Mesenchymal stem cell (in vitro differentiated cells and primary cell): Measurements from ENCODE around the gene LCA5L.

Experiments
- DNase-seq: peaks from one replicate; pipeline ENCODE4 v3.0.0-alpha.2; 2013
- H2AFZ ChIP-seq: one replicate; pipeline ENCODE4 v1.6.1; 2013; ENCODE audit warnings: low read depth, mild to moderate bottlenecking, control low read depth, inconsistent platforms, low read length, moderate library complexity
- H2AK5ac ChIP-seq: 2 replicates; pipeline ENCODE4 v1.6.1; 2013; ENCODE audit warnings: low read length, moderate library complexity, mild to moderate bottlenecking, inconsistent platforms; ENCODE audit not compliant: severe bottlenecking
- H2BK120ac ChIP-seq: one replicate; pipeline ENCODE4 v1.6.1; 2013; ENCODE audit warnings: low read depth, mild to moderate bottlenecking, inconsistent platforms, low read length, moderate library complexity
- H2BK12ac ChIP-seq, 2 experiments: one replicate each; pipeline ENCODE4 v1.6.1; 2013; ENCODE audit warnings: inconsistent platforms in 2 of 2, low read length in 2 of 2, mild to moderate bottlenecking in 2 of 2, moderate library complexity in 2 of 2, control low read depth in 1 of 2
- H2BK15ac ChIP-seq: one replicate; pipeline ENCODE4 v1.6.1; 2013; ENCODE audit warnings: mild to moderate bottlenecking, low read depth, inconsistent platforms; ENCODE audit not compliant: poor library complexity, severe bottlenecking
- H2BK5ac ChIP-seq: 2 replicates; pipeline ENCODE4 v1.6.1; 2013; ENCODE audit warnings: low read depth, mild to moderate bottlenecking, low read length, control low read depth, inconsistent platforms; ENCODE audit not compliant: poor library complexity, severe bottlenecking
- H3K14ac ChIP-seq, 2 experiments: one replicate each; pipeline ENCODE4 v1.6.1; 2013; ENCODE audit warnings: inconsistent platforms in 2 of 2, low read length in 2 of 2, control low read depth in 1 of 2, mild to moderate bottlenecking in 1 of 2, moderate library complexity in 1 of 2
- H3K18ac ChIP-seq, 2 experiments: one replicate each; pipeline ENCODE4 v1.6.1; 2013; ENCODE audit warnings: inconsistent platforms in 2 of 2, low read length in 2 of 2, control low read depth in 1 of 2, low read depth in 1 of 2, mild to moderate bottlenecking in 1 of 2
- H3K23ac ChIP-seq, 2 experiments: one replicate each; pipeline ENCODE4 v1.6.1; 2013; ENCODE audit warnings: inconsistent platforms in 2 of 2, low read length in 2 of 2, mild to moderate bottlenecking in 2 of 2, moderate library complexity in 2 of 2, control low read depth in 1 of 2
- H3K27ac ChIP-seq: 2 replicates; pipeline ENCODE4 v1.5.1; 2013; ENCODE audit warnings: mild to moderate bottlenecking, moderate library complexity, low read length, control low read depth, inconsistent platforms; ENCODE audit not compliant: poor library complexity, severe bottlenecking
- H3K27me3 ChIP-seq, 2 experiments: 2 replicates each; pipeline versions ENCODE4 v1.6.1 to v1.7.0; 2013; ENCODE audit warnings: low read length in 2 of 2, mild to moderate bottlenecking in 2 of 2, moderate library complexity in 2 of 2, control low read depth in 1 of 2, inconsistent platforms in 1 of 2; ENCODE audit not compliant: control insufficient read depth in 1 of 2, insufficient read depth in 1 of 2
- H3K36me3 ChIP-seq, 2 experiments: 2 replicates each; pipeline versions ENCODE4 v1.6.1 to v1.7.0; 2013; ENCODE audit warnings: low read length in 2 of 2, control low read depth in 1 of 2, inconsistent platforms in 1 of 2, low read depth in 1 of 2, mild to moderate bottlenecking in 1 of 2; ENCODE audit not compliant: insufficient read depth in 2 of 2, control insufficient read depth in 1 of 2
- H3K4ac ChIP-seq, 2 experiments: one replicate each; pipeline ENCODE4 v1.6.1; 2013; ENCODE audit warnings: inconsistent platforms in 2 of 2, low read length in 2 of 2, mild to moderate bottlenecking in 2 of 2, moderate library complexity in 2 of 2, control low read depth in 1 of 2, low read depth in 1 of 2
- H3K4me1 ChIP-seq: 2 replicates; pipeline ENCODE4 v1.6.1; 2013; ENCODE audit warnings: low read depth, low read length, control low read depth; ENCODE audit not compliant: control insufficient read depth, insufficient read depth
- H3K4me2 ChIP-seq: 2 replicates; pipeline ENCODE4 v1.6.1; 2013; ENCODE audit warnings: low read length, mild to moderate bottlenecking, inconsistent platforms; ENCODE audit not compliant: poor library complexity, severe bottlenecking
- H3K4me3 ChIP-seq, 2 experiments: 2 replicates each; pipeline versions ENCODE4 v1.5.1 to v1.7.0; 2013; ENCODE audit warnings: low read length in 2 of 2, mild to moderate bottlenecking in 2 of 2, control low read depth in 1 of 2, low read depth in 1 of 2; ENCODE audit not compliant: insufficient read depth in 1 of 2
- H3K79me1 ChIP-seq: replicated peaks from 2 replicates; pipeline ENCODE4 v1.6.1; 2013; ENCODE audit warnings: mild to moderate bottlenecking, control low read depth, low read length, inconsistent platforms; ENCODE audit not compliant: poor library complexity, severe bottlenecking
- H3K9ac ChIP-seq: 2 replicates; pipeline ENCODE4 v1.7.0; 2013; ENCODE audit warnings: mild to moderate bottlenecking, low read length, moderate library complexity
- H3K9me3 ChIP-seq: 2 replicates; pipeline ENCODE4 v1.7.0; 2013; ENCODE audit warnings: mild to moderate bottlenecking, low read length; ENCODE audit not compliant: control insufficient read depth
- H4K8ac ChIP-seq: one replicate; pipeline ENCODE4 v1.6.1; 2013; ENCODE audit warnings: inconsistent platforms, mild to moderate bottlenecking, low read length, moderate library complexity
- H4K91ac ChIP-seq: one replicate; pipeline ENCODE4 v1.6.1; 2013; ENCODE audit warnings: mild to moderate bottlenecking, low read length, inconsistent platforms
- WGBS: methylation state at CpG from one replicate; pipeline ENCODE4 v1.1.7; 2013; ENCODE audit warnings: mixed read lengths; 5-methylcytosine and 5-hydroxymethylcytosine counted together

LCA5L gene

GRCh38 chr21:39456665-39457064 lies 11.1 kb upstream of the LCA5L start:
- H2AFZ ChIP-seq: no peak overlapping the region
- H2BK120ac ChIP-seq: no peak overlapping the region
- H3K27ac ChIP-seq: no peak overlapping the region
- H2BK12ac ChIP-seq: no peak overlapping the region
- no peaks in the 10 kb centered on the region for H3K4me1 ChIP-seq
- no peak overlapping the region for H4K8ac ChIP-seq
- H3K14ac ChIP-seq: no peak overlapping the region
- H4K91ac ChIP-seq: no peak overlapping the region
- no peak overlapping the region for H3K4me2 ChIP-seq
- no peak overlapping the region for H2AK5ac ChIP-seq
- H3K4me3 ChIP-seq: no peak overlapping the region
- H3K18ac ChIP-seq: no peak overlapping the region
- H3K4ac ChIP-seq: no peak overlapping the region
- peaks cover 1% of the 10 kb centered on the region for H3K79me1 ChIP-seq
- 96% methylated on average over 2 of the region's 3 CpGs for WGBS
- no peaks in the 10 kb centered on the region for H3K9me3 ChIP-seq
- no peak overlapping the region for H2BK5ac ChIP-seq
- H3K23ac ChIP-seq: no peak overlapping the region
- H3K36me3 ChIP-seq: no peaks in the 10 kb centered on the region
- peaks cover 0 to 4% of the 10 kb centered on the region in 2 experiments for H3K27me3 ChIP-seq
- no peak overlapping the region for H3K9ac ChIP-seq
- peak; percentile 2 for DNase-seq
- H2BK15ac ChIP-seq: no peak overlapping the region

- Histone ChIP-seq H2AK5ac (no peak overlapping the region), H3K9me3 (no peaks in the 10 kb centered on the region), H2AFZ (no peak overlapping the region), H3K27me3 (peaks cover 0 to 4% of the 10 kb centered on the region in 2 experiments), H3K4ac (no peak overlapping the region), H3K18ac (no peak overlapping the region), H3K27ac (no peak overlapping the region), H3K14ac (no peak overlapping the region), H2BK15ac (no peak overlapping the region), H4K8ac (no peak overlapping the region), H3K4me2 (no peak overlapping the region), H2BK12ac (no peak overlapping the region), H2BK120ac (no peak overlapping the region), H3K23ac (peak overlapping the region in 1 of 2 experiments; percentile 31), H3K36me3 (no peaks in the 10 kb centered on the region), H3K79me1 (peaks cover 1% of the 10 kb centered on the region), H2BK5ac (no peak overlapping the region), H3K4me1 (peaks cover 1% of the 10 kb centered on the region), H4K91ac (no peak overlapping the region), H3K4me3 (no peak overlapping the region), H3K9ac (no peak overlapping the region)
- WGBS: 83% methylated on average over 5 of the region's 6 CpGs
- no peak for DNase-seq
Measured at GRCh38 chr21:39454949-39455668, 9.5 kb upstream of the LCA5L start.

GRCh38 chr21:39453571-39454179 lies 8.1 kb upstream of the LCA5L start:
- peaks cover 1% of the 10 kb centered on the region for H3K4me1 ChIP-seq
- no peak overlapping the region for H4K8ac ChIP-seq
- DNase-seq: no peak
- H3K9ac ChIP-seq: no peak overlapping the region
- H2BK15ac ChIP-seq: no peak overlapping the region
- peaks cover 0 to 4% of the 10 kb centered on the region in 2 experiments for H3K27me3 ChIP-seq
- no peak overlapping the region for H3K4me3 ChIP-seq
- 100% methylated on average over 2 of the region's 4 CpGs for WGBS
- H3K23ac ChIP-seq: no peak overlapping the region
- H3K36me3 ChIP-seq: no peaks in the 10 kb centered on the region
- no peak overlapping the region for H2BK120ac ChIP-seq
- no peak overlapping the region for H3K27ac ChIP-seq
- no peak overlapping the region for H2AFZ ChIP-seq
- no peak overlapping the region for H3K4ac ChIP-seq
- no peak overlapping the region for H2AK5ac ChIP-seq
- no peak overlapping the region for H2BK12ac ChIP-seq
- H3K14ac ChIP-seq: no peak overlapping the region
- no peak overlapping the region for H2BK5ac ChIP-seq
- H3K4me2 ChIP-seq: no peak overlapping the region
- H4K91ac ChIP-seq: no peak overlapping the region
- H3K9me3 ChIP-seq: no peaks in the 10 kb centered on the region
- H3K18ac ChIP-seq: no peak overlapping the region
- peaks cover 1% of the 10 kb centered on the region for H3K79me1 ChIP-seq

GRCh38 chr21:39452970-39453342 lies 7.4 kb upstream of the LCA5L start:
- Histone ChIP-seq H4K8ac (no peak overlapping the region), H3K9me3 (no peaks in the 10 kb centered on the region), H3K18ac (no peak overlapping the region), H2BK120ac (no peak overlapping the region), H2AFZ (no peak overlapping the region), H4K91ac (no peak overlapping the region), H3K23ac (no peak overlapping the region), H2AK5ac (no peak overlapping the region), H3K27ac (no peak overlapping the region), H3K9ac (peak overlapping the region; percentile 71), H3K27me3 (peaks cover 0 to 4% of the 10 kb centered on the region in 2 experiments), H2BK5ac (no peak overlapping the region), H3K4me3 (no peak overlapping the region), H2BK12ac (no peak overlapping the region), H2BK15ac (no peak overlapping the region), H3K36me3 (no peaks in the 10 kb centered on the region), H3K4me2 (no peak overlapping the region), H3K4me1 (peaks cover 1% of the 10 kb centered on the region), H3K79me1 (peaks cover 1% of the 10 kb centered on the region), H3K14ac (no peak overlapping the region), H3K4ac (no peak overlapping the region)
- DNase-seq: no peak
- WGBS: 75% methylated on average over 6 of the region's 6 CpGs
